ENCODE data around the gene KMT2D.

- no peak for TF ChIP-seq CTCF (conservative IDR thresholded peaks at IDR 0.05; ENCODE audit: low read depth, low read length)
- TF ChIP-seq EZH2phosphoT487 (IDR thresholded peaks at IDR 0.05; ENCODE audit: borderline replicate concordance, low read length) = no peak
Measured at GRCh38 chr12:49050507-49051372, 9.9 kb downstream of the KMT2D start.
